SW480 (cell line): ENCODE results near the gene SGMS1.
"Not testable (repeated sequence)": the region's sequence is repeated elsewhere in the genome, so short reads cannot be mapped to it uniquely, and the experiment has no call there.

Experiments used
- DNase-seq: peaks from one replicate; pipeline ENCODE4 v3.0.0-alpha.2; 2016; ENCODE audit warnings: low spot score

Gene SGMS1

GRCh38 chr10:50536617-50537240, 87.0 kb downstream of the SGMS1 start:
- DNase-seq: no peak

GRCh38 chr10:50534748-50535376, 88.9 kb downstream of the SGMS1 start:
- not testable (repeated sequence) for DNase-seq

GRCh38 chr10:50533296-50533695, 90.5 kb downstream of the SGMS1 start:
- no peak for DNase-seq

GRCh38 chr10:50531388-50532077, 92.2 kb downstream of the SGMS1 start:
- no peak for DNase-seq

DNA sequence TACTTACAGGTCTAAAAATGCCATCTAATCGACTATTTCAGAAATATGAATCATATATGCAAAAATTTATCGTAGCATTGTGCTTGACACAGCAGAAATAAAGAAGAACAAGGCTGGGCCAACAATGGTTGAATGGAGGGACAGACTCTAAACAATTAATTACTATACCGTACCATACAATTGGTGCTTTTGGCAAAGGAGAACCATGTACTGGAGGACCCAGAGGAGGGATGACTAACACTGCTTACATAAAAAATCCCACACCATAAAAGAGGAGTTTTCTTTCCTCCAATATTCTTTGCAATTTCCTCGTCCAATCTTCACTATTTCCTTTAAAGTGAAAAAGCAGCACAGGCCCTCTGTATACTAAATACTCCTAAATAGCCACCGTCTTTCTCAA, 94.1 kb downstream of the SGMS1 start:
- DNase-seq: no peak

DNA sequence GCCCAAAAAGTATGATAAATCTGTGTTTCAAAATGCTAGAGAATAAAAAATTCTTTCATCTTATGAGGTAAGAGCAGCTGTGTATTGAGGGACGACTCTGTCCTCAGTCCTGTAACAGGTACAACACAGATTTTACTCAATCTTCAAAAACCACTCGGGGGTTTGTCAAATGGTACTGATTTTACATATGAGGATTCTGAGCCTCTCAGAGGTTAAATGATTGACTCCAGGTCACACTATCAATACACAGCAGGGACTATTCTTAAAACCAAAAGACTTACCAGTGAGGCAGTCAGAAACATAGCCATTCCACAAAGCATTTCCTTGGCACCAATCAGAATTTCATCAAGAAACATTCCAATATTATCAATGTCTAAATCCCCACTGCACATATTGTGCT, 95.5 kb downstream of the SGMS1 start:
- DNase-seq: no peak

- DNase-seq: no peak
These were observed 96.2 kb downstream of the SGMS1 start for GRCh38 chr10:50527442-50528043.

DNA sequence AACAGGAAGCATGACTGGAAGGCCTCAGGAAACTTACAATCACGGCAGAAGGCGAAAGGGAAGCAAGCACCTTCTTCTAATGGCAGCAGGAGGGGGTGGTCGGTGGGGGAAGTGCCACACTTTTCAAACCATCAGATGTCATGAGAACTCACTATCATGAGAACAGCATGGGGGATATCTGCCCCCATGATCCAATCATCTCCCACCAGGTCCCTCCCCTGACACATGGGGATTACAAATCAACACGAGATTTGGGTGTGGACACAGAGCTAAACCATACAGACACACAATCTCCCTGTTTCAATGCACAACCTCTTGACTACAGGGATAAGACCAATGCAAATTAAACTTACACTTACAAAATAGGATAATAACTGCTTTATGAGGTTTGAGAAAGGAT, 97.6 kb downstream of the SGMS1 start:
- no peak for DNase-seq

- DNase-seq: no peak
These were observed 100.4 kb downstream of the SGMS1 start for GRCh38 chr10:50523357-50523756.

- no peak for DNase-seq
These were observed 100.8 kb downstream of the SGMS1 start for GRCh38 chr10:50522908-50523307.

GRCh38 chr10:50520115-50520514, 103.6 kb downstream of the SGMS1 start:
- DNase-seq: no peak

DNA sequence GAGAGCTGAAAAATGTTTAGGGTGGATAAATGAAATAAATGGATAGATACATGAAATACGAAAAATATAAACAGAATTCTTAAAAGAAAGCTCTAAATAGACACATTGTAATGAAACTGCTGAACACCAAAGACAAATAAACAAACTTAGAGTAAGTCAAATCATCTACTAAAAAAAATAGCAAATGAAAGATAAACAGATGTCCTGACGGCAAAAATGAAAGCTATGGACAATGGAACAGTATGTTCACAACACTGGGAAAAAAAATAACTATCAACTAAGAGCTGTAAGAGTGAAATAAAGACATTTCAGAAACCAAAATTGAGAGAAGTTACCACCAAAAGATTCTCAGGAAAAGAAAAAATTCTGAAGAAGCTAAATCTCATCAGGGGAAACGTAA, 106.1 kb downstream of the SGMS1 start:
- DNase-seq: no peak

DNA sequence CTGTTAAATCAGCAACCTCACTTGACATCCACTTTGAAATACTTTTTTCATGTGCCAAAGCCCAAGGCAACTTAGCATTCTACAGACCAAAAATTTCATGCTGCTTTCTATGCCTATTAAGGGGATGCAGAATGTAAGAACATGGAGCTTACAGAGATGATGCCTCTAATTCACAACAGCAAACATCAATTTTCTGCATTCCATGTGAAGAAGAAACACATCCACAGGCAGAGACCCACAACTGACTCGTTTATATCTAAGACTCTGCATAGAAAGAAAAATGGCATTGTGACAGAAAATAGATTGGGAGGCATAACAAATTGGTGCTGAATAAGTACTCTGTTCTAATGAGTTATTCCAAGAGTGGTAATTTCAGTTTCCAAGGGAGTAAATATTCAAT, 107.6 kb downstream of the SGMS1 start:
- no peak for DNase-seq

GRCh38 chr10:50515420-50515819, 108.3 kb downstream of the SGMS1 start:
- no peak for DNase-seq

- no peak for DNase-seq
These were observed 108.8 kb downstream of the SGMS1 start for GRCh38 chr10:50514995-50515394.

DNA sequence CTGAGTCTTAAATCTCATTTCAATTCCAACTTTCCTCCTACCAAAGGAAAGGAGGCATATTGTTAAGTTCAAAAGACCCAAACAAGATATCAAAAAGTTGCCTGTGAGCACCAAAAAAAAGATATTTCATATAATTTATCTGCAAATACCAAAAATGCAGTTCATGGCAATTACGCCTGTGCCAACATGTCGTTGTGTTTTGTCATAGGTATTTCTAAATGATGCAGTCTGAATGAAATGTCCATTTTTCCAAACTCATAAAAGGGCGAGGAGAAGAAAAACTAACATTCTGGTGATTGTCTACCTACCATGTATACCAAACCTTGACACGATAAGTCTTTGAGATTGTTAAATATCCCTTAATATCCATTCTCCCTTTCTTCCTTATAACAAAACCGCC, 109.8 kb downstream of the SGMS1 start:
- no peak for DNase-seq

DNA sequence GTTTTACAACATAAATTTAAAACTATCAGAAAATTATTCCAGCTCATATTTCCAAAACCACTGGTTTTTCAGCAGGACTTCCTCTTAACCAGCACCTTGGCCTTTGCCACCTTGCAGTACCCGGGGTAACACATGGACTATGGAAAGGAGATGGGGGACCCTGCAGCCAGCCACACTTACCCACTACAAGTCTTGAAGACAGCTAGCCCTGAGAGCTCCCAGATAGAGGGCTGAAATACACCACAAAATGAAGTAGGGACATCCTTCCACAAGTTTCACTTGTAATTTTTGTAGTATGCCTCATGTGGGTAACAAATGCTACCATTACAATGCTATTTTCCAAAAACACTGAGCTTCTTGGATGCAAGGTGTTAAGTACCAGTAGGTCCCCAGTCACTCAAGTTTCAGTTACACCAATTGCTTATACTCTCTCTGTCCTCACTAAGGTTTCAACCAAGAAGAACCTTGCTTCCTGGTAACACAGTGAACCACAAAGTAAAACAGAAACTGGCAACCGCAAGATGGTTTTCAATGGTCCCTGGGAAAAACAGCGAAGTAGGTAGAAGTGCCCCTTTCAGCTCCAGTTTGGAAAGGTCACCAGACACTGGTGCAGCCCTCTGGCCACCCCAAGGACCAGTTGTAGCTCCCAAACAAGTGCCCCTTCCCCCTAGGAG, 110.9 kb downstream of the SGMS1 start:
- no peak for DNase-seq

GRCh38 chr10:50512214-50512595, 111.6 kb downstream of the SGMS1 start:
- DNase-seq: no peak

DNA sequence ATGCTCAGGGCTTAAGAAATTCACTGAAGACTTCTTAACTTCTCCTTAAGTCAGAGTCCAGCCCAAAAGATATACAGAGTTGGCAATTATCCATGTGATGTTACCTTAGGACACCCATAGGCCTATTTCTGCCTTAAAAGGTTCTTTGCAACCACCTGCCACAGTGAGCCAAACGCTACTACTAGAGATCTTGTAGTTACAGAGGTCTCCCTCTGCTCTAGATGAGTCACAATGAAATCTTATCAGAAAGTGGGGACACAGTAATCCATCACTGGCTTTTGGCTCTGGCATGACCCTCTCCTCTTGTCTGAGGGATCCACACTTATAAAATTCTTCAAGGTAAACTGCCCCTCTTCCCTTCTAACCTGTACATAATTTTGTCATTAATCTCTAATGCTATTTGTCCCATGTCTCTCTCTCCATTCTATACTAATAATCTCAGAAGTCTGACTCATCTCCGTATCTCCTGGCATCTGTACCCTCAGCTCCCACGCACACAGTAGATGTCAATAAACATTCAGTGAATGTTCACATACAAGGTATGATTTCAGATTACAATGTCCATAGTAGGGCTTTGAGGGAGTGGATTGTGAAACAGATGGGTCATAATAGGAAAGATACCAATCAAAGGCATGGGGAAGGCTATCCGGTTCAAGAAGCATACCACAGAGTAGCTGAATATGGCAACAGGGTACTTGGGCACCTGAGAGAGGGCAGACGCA, 112.1 kb downstream of the SGMS1 start:
- peak; percentile 35 for DNase-seq

DNA sequence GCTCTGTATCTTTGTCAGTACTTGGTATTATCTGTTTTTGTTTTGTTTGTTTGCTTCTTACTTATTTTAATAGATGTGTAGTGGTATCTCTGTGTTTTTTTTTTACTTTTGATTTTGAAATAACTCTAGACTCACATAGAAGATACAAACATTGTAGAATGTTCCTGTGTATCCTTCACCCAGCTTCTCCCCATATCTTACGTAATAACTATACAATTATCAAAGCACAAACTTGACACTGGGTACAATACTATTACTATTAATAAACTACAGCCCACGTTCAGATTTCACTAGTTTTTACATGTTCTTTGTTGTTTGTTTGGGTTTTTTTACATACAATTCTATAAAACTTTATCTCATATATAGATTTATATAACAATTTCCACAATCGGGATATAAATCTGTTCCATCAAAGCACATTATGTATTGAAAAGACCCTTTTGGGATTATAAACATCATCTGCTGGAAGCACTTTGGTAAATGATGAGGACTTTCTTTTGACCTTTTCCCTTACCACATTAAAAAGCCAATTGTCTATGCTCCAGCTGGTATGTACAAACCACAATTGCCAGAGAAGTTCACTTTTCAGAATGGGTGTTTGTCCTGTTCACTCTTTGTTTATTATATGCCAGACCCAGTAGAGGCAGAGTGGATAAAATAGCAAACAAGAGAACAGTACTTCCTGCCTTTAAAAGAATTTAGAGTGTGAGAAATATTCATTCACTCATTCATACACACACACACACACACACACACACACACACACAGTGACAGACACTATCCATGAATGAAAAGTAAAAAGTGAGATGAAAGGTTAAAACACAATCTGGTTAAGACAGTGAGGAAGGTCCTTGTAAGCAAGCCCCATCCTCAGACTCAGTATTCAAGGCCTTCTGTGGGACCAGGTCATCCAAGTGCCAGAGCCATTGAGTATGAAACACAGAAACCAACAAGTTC, 113.0 kb downstream of the SGMS1 start:
- DNase-seq: peak; percentile 65
